ENCODE measurements around the gene SLC9A9.

SLC9A9 gene

DNA sequence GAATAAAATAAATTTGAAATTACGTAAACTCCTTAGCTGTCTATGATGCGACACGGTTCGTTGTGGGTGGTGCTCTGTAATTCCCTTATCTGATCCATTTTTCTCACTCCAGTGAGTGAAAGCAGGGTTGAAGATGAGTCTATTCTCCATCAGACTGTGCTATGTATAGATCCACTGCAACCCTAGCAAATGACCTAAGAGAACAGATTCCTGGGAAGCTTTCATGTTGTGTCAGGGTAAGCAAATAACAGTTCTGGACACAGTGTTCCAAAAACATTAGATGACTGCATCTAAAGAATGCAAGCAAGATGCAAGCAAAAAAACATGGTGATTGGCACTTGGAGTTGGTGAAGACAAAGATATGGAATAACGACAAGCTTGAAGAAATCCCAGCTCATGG lies 239.3 kb downstream of the SLC9A9 start:
- TF ChIP-seq EZH2phosphoT487 (IDR thresholded peaks at IDR 0.05; ENCODE audit: low read depth): no peak
- no peak for TF ChIP-seq CTCF (IDR thresholded peaks at IDR 0.05; ENCODE audit: low read depth, low read length)
- Histone ChIP-seq H4K20me1 (ENCODE audit: insufficient read depth, low read length) (no peaks in the 10 kb centered on the region), H3K27ac (ENCODE audit: low read length) (no peak overlapping the region), H3K9me3 (ENCODE audit: insufficient read depth, low read length) (no peaks in the 10 kb centered on the region), H3K79me2 (ENCODE audit: low read length) (no peaks in the 10 kb centered on the region), H3K4me3 (ENCODE audit: low read length) (no peak overlapping the region), H3K36me3 (replicated peaks; ENCODE audit: low read depth, low read length) (no peaks in the 10 kb centered on the region), H3K4me2 (ENCODE audit: low read length) (no peak overlapping the region), H3K4me1 (ENCODE audit: low read length) (peaks cover 12% of the 10 kb centered on the region), H2AFZ (ENCODE audit: low read depth, low read length) (no peak overlapping the region), H3K9ac (ENCODE audit: low read length) (no peak overlapping the region), H3K27me3 (ENCODE audit: low read depth, low read length) (no peaks in the 10 kb centered on the region)

DNA sequence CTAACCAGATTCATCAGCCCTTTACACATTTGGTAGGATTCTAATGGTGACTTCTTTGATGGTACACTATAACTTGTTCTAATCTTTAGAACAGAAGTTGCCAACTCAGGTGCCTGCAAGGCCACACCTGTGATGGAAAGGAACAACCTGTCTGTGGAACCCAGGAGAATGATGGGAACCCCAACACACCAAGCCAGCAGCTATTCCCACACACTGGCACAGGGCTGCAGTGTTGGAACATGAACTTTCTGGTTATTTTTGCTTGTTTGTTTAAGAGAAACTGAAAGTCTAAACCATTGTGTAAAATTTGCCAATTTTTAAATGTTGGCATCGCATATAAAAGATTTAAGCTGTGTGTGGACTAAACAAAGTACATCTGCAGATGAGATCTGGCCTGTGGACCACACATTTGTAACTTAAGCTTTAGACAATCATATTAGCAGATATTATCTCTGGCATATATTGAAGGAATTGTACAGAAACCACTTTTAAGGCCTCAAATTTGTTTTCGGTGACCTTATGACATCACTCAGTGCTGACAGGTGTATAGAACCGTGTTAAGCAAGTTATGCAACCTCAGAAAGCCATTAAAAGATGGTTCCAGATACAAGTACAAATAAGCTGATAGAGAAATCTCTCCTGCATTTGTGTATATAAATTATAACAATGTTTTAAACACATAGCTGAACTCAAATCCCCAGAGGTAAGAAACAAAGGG lies 242.9 kb downstream of the SLC9A9 start:
- no peak for TF ChIP-seq EZH2phosphoT487 (IDR thresholded peaks at IDR 0.05; ENCODE audit: low read depth)
- TF ChIP-seq CTCF (IDR thresholded peaks at IDR 0.05; ENCODE audit: low read depth, low read length): no peak
- Histone ChIP-seq H3K36me3 (replicated peaks; ENCODE audit: low read depth, low read length) (no peaks in the 10 kb centered on the region), H4K20me1 (ENCODE audit: insufficient read depth, low read length) (no peaks in the 10 kb centered on the region), H3K9me3 (ENCODE audit: insufficient read depth, low read length) (no peaks in the 10 kb centered on the region), H3K9ac (ENCODE audit: low read length) (no peak overlapping the region), H3K27me3 (ENCODE audit: low read depth, low read length) (no peaks in the 10 kb centered on the region), H3K4me1 (ENCODE audit: low read length) (peaks cover 12% of the 10 kb centered on the region), H3K4me2 (ENCODE audit: low read length) (peak overlapping the region; percentile 30; the same call in 1 of the 2 replicates), H3K27ac (ENCODE audit: low read length) (no peak overlapping the region), H3K79me2 (ENCODE audit: low read length) (no peaks in the 10 kb centered on the region), H3K4me3 (ENCODE audit: low read length) (no peak overlapping the region), H2AFZ (ENCODE audit: low read depth, low read length) (no peak overlapping the region)

DNA sequence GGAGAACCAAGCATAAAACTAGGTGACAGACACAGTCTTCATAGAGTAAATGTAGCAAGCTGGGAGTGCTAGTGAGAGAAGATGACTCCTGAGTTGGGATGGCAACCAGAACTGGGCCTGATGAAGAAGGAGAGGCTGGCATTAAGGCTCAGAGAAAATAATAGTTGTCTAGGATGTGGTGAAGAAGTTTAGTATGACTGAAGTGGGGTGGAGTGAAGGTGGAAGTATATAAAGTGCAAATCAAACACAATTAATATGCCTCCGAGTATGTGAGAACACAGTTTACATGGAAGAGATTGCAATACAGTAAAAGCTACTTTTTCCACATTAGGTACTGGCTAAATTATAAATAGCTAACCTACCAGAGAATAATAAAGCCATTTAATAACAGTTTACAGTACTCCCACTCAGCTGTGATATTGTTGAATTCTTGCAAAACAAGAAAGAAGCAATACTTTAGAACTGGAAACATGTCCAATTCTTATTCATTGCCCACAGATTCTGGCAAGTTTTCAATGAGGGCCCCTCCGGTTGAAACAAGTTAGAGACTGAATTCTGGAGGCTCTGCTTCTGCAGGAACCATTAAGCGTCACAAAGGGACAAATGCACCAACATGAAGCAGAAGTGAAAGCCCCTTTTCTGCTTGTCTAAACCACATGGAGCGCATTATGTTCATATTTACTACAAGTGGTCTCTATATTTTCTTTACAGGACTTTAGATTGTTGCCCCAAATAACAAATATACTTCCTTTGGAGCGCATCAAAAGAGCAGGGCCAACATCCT lies 243.7 kb downstream of the SLC9A9 start:
- TF ChIP-seq EZH2phosphoT487 (IDR thresholded peaks at IDR 0.05; ENCODE audit: low read depth) (no peak), CTCF (IDR thresholded peaks at IDR 0.05; ENCODE audit: low read depth, low read length) (no peak)
- Histone ChIP-seq H3K27ac (ENCODE audit: low read length) (no peak overlapping the region), H2AFZ (ENCODE audit: low read depth, low read length) (no peak overlapping the region), H3K9me3 (ENCODE audit: insufficient read depth, low read length) (no peaks in the 10 kb centered on the region), H3K4me3 (ENCODE audit: low read length) (no peak overlapping the region), H3K4me2 (ENCODE audit: low read length) (peak overlapping the region; percentile 30; the same call in 1 of the 2 replicates), H3K79me2 (ENCODE audit: low read length) (no peaks in the 10 kb centered on the region), H3K27me3 (ENCODE audit: low read depth, low read length) (no peaks in the 10 kb centered on the region), H4K20me1 (ENCODE audit: insufficient read depth, low read length) (no peaks in the 10 kb centered on the region), H3K4me1 (ENCODE audit: low read length) (peaks cover 12% of the 10 kb centered on the region), H3K36me3 (replicated peaks; ENCODE audit: low read depth, low read length) (no peaks in the 10 kb centered on the region), H3K9ac (ENCODE audit: low read length) (no peak overlapping the region)

GRCh38 chr3:143603774-143604173 lies 244.5 kb downstream of the SLC9A9 start:
- H3K4me1 ChIP-seq (ENCODE audit: low read length): peaks cover 12% of the 10 kb centered on the region
- no peak overlapping the region for H2AFZ ChIP-seq (ENCODE audit: low read depth, low read length)
- H3K9ac ChIP-seq (ENCODE audit: low read length): no peak overlapping the region
- no peaks in the 10 kb centered on the region for H3K79me2 ChIP-seq (ENCODE audit: low read length)
- no peaks in the 10 kb centered on the region for H3K9me3 ChIP-seq (ENCODE audit: insufficient read depth, low read length)
- no peaks in the 10 kb centered on the region for H3K36me3 ChIP-seq (replicated peaks; ENCODE audit: low read depth, low read length)
- H3K4me2 ChIP-seq (ENCODE audit: low read length): no peak overlapping the region
- no peaks in the 10 kb centered on the region for H4K20me1 ChIP-seq (ENCODE audit: insufficient read depth, low read length)
- H3K4me3 ChIP-seq (ENCODE audit: low read length): no peak overlapping the region
- H3K27me3 ChIP-seq (ENCODE audit: low read depth, low read length): no peaks in the 10 kb centered on the region
- no peak overlapping the region for H3K27ac ChIP-seq (ENCODE audit: low read length)
- TF ChIP-seq EZH2phosphoT487 (IDR thresholded peaks at IDR 0.05; ENCODE audit: low read depth): no peak
- TF ChIP-seq CTCF (IDR thresholded peaks at IDR 0.05; ENCODE audit: low read depth, low read length): no peak
